Effector CD8-positive, alpha-beta T cell (primary cell): ENCODE results near the gene SNRPA.
"Not testable (repeated sequence)": the region's sequence is repeated elsewhere in the genome, so short reads cannot be mapped to it uniquely, and the experiment has no call there.

ENCODE experiments used
- DNase-seq: peaks from one replicate; lab custom pipeline; 2025; lab: John Stamatoyannopoulos, UW

SNRPA gene

DNA sequence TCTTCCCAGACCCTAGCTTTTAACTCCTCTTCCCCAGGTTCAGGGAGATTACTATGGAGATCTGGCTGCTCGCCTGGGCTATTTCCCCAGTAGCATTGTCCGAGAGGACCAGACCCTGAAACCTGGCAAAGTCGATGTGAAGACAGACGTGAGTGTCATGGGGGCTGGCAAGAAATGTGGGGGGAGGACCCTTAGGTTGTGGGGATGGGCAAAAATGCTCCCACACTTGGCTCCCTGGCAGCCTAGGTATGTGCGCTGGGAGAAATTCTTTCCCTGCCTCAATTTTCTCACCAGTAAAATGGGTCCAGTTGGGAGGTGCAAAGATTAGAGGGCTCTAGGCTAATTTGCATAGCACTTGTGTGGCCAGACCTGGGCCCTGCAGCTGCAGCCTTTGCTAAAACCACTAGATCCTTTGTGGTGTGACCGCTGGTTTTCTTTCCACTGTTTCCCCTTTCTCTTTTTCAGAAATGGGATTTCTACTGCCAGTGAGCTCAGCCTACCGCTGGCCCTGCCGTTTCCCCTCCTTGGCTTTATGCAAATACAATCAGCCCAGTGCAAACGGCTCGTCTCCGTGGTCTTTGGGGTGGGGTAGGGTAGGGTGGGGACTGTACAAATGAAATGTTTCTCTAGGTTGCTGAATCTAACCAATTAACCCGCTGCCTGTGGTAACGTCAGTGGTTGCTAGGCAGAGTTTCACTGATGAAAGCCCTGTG lies 26.1 kb downstream of the SNRPA start:
- peak; percentile 85 for DNase-seq

DNA sequence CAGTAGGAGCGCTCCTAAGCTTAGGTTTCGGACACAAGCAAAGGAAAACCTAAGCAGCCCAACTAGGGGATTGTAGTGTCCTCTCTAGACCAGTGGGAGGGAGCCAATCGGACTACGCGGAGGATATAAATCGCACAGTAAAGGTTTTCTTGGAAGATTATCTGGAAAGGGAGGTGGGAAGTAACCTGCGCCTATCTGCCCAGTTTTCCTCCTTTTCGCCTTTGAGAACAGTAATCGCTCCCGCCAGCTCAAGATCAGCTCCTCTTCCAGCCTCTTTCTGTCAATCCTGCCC lies 26.6 kb downstream of the SNRPA start:
- no peak for DNase-seq

DNA sequence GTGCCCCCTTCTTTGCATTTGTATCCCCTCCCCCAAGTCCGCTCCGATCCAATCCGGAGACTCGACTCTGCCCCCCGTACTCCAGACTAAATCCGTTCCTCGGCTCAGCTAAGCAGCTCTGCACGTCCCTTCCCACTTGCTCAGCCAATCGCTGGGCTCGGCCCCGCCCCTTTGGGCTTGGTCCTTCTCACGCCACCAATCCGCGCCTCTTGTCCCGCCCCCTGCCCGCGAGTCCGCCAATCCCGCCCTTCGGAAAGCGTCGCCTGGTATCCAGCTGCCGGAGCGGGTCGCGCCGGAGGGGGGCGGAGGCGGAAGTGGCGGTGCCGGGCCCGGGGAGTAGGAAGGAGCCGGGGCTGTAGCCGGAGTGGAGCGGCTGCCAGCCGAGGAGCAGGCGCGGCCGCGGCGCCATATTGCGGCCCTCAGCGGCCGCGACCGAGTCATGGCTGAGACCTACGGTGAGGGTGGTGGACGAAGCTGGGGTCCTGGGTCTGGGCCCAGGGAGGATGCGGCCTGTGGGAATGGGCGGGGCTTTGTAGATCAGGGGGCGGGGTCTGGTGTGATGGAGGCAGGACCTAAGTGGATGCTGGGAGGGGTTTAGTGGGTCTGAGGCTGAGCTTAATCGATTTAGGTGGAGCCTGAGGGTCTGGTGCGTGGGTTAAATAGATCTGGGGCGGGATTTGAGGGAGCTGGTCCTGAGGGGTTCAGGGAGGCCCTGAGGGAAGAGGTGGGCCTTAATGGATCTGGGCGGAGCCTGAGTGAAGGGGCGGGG lies 27.1 kb downstream of the SNRPA start, which contains the start of gene RAB4B:
Gene RAB4B (plus strand): TSS at position 311 of the 769 bp plus-strand sequence. CDS start 129 bp downstream, at position 440.
- peak; percentile 99 for DNase-seq

DNA sequence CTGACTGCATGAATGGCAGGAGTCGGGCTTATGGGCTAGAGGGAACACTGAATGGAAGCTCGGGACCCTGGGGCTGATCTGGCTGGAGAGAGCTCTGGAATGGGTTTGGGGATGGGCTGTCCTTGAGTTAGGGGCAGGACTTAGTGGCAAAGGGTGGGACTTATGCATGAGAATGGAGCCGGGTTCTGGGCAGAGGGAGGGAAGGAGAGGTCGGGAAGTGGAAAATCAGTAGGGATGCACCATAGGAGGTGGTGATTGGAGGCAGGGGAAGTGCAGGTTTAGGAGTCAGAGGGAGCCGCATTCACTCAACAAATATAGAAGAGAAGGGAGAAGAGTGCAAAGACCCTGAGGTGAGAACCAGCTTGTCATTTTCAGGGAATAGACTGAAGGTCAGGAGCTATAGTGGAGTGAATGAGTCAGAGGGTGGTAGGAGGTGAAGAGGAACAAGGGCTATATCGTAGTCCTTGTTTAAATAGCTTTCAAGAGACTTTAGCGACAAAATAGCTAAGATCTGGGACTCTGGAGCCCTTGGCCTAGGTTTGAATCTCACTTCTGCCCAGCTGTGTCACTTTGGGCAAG lies 27.8 kb downstream of the SNRPA start:
- DNase-seq: no peak

DNA sequence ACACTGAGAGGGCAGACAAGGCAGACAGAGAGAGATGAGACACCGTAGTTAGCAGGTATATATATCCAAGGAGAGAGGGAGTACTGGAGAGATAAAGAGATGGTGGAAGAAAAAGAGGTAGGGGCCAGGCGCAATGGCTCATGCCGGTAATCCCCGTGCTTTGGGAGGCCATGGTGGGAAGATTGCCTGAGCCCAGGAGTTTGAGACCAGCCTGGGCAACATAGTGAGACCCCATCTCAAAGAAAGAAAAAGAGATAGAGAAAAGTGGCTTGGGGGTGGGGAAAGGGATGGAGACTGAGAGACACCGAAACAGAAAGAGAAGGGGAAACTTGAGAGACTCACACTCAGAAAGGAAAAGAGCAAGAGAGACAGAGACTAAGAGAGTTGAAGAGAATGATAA lies 29.6 kb downstream of the SNRPA start:
- no peak for DNase-seq

DNA sequence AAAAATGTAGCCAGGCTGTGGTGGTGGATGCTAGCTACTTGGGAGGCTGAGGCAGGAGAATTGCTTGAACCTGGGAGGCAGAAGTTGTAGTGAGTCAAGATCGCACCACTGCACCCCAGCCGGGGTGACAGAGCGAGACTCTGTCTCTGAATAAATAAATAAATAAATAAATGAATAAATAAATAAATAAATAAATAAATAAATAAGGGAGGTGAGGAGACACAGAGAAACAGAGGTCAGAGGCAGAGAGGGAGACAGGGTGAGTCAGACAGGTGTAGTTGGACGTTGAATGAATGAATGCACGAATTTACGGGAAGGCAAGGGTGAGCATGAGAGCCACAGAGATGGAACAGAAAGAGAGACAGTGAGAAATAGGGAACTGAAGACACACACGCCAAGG lies 30.1 kb downstream of the SNRPA start:
- no peak for DNase-seq

DNA sequence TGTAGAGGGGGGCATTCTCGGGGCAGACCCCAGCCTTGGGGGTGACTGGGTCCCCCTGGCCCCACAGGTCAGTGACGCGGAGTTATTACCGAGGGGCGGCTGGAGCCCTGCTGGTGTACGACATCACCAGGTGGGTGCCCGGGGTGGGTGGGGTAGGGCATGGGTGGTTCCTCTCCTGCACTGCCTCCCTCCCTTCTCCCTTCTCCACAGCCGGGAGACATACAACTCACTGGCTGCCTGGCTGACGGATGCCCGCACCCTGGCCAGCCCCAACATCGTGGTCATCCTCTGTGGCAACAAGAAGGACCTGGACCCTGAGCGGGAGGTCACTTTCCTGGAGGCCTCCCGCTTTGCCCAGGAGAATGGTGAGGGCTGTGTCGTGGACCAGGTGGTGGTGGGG lies 32.7 kb downstream of the SNRPA start:
- no peak for DNase-seq

DNA sequence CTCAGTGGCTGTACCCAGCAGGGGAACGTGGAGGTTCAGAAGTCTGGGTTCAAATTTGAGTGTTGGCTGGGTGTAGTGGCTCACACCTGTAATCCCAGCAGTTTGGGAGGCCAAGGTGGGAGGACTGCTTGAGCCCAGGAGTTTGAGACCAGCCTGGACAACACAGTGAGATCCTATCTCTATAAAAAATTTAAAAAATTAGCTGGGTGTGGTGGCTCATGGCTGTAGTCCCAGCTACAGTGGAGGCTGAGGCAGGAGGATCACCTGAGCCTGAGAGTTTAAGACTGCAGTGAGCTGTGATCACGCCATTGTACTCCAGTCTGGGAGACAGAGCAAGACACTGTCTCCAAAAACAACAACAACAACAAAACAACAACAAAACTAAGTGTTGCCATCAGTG lies 33.1 kb downstream of the SNRPA start:
- not testable (repeated sequence) for DNase-seq

DNA sequence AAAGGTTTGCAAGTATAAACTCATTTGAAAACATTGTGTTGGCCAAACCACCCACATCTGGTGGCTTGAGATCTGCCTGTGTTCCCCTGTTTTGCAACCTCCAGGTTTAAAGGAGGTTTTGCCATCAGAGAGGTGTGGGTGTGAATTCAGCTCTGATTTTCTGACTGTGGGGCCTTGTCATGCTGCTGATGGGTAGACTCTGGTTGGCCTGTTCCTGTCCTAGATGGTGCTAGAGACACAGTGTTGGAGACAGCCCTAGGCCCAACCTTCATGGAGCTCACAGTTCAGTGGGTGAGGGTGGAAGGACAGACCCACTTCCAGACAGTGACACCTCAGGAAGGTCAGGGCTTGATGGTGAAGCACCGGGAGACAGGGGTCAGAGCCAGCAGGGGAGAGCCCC lies 34.5 kb downstream of the SNRPA start:
- DNase-seq: no peak

DNA sequence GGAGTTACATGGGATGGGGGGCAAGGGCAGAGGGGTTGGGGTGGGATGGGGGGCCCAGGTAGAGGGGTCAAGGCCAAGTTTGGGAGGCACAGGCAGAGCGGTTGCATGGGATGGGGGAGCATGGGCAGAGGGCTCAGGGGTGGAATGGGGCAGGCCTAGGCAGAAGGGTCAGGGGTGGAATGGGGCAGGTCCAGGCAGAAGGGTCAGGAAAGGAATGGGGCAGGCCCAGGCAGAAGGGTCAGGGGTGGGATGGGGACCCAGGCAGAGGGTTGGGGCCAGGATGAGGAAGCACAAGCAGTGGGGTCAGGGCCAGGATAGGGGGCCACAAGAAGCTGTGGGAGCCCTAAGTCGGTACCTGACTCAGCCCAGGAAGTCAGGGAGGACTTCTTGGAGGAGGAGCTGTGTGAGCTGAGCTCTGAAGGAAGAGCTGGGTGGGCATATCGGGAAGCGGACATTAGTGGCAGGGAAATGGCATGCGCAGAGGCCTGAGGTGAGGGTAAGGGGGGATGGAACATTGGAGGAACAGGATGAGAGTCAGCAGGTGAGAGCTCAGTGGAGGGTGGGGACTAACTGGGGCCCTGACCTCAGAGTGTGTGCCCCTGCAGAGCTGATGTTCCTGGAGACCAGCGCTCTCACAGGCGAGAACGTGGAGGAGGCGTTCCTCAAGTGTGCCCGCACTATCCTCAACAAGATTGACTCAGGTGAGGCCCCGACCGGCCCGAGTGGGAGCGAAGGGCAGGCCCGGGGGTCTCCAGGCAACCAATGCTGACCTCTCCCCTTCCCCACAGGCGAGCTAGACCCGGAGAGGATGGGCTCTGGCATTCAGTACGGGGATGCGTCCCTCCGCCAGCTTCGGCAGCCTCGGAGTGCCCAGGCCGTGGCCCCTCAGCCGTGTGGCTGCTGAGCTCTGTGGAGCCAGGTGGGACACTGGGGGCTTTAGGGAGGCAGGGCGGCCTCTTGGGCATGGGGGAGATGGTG lies 35.3 kb downstream of the SNRPA start:
- no peak for DNase-seq

DNA sequence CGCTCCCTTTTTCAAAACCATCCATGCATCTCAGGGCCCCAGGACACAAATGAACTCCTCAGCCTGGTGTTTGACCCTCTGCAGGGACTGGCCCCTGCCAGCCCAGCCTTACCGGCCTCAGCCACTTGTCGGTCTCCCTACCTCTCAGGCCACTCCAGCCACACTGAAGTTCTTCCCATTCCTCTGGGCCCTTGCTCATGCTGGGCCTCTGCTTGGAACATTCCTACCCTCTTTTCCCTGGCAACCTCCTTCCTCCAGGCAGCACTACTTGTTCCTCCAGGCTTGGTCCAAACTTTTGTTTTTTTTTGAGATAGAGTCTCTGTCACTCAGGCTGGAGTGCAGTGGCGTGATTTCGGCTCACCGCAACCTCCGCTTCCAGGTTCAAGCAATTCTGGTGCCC lies 40.3 kb downstream of the SNRPA start:
- no peak for DNase-seq

DNA sequence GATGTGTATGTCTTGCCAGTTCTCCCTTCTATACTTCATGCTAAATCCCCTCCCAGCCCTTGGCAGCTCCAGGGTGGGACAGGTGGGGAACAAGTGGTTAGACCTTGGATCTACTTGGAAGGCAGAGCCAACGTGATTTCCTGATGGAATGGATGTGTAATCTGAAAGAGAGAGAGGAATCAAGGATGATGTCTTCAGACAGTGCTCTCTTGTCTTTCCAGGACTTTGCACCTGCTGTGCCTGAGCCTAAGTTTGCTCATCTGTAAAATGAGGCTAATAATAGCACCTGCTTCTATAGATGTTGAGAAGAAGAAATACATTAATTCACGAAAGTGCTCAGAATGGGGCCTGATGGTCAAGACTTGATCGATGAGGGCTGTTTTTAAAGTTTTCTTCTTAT lies 41.0 kb downstream of the SNRPA start:
- no peak for DNase-seq

DNA sequence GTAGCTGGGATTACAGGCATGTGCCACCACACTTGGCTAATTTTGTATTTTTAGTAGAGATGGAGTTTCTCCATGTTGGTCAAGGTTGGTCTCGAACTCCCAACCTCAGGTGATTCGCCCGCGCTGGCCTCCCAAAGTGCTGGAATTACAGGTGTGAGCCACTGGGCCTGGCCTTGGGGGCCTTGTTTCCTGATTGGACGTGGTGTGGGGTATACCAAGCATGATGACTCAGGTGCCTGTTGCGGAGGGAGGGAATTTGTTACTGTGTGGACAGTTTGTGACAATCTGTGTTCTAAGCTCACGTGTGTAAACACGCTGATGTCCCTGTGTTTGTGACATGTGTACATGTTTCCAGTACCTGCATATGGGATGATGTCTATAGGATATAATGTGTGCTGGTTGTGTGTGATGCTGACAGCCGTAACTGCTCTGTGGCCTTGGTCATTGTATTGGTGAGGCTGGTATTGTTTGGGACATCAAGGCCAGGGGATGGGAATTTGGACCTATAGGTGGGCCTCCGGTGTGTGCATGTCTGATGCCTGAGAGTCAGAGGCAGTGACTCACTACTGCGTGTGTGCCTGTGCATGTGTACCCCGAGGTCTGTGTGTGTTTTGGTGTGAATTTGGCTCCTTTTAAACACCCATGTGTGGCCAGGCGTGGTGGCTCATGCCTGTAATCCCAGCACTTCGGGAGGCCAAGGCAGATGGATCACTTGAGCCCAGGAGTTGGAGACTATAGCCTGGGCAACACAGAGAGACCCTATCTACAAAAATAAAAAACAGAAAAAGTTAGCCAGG lies 46.4 kb downstream of the SNRPA start:
- no peak for DNase-seq

DNA sequence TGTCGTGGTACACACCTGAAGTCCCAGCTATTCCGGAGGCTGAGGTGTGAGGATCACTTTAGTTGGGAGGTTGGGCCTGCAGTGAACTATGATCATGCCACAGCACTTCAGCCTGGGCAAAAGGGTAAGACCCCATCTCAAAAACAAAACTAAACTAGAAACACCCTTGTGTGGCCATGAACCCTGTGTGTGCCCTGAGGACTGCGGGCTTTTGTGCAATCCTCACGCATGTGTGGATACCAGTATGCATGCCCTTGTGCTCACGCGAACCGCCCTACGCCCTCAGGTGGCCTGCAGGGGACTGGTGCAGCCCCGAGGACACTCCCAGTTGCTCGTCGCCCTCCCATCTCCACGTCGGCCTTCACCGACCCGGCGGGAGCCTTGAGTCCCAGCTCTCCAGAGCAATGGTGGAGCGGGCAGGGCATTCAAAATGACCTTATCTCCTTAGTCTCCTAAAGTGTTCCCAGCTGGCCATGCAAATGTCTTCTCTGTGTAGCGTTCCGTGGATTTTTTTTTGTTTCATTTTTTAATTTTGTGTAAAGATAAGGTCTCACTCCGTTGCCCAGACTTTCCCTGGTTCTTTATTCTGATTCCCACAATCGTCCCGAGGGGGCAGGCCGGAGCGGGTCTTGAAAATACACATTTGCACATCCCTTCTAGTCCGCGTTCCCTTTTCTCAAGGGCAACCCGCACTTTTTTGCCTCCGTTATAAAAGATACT lies 47.1 kb downstream of the SNRPA start:
- peak; percentile 54 for DNase-seq

DNA sequence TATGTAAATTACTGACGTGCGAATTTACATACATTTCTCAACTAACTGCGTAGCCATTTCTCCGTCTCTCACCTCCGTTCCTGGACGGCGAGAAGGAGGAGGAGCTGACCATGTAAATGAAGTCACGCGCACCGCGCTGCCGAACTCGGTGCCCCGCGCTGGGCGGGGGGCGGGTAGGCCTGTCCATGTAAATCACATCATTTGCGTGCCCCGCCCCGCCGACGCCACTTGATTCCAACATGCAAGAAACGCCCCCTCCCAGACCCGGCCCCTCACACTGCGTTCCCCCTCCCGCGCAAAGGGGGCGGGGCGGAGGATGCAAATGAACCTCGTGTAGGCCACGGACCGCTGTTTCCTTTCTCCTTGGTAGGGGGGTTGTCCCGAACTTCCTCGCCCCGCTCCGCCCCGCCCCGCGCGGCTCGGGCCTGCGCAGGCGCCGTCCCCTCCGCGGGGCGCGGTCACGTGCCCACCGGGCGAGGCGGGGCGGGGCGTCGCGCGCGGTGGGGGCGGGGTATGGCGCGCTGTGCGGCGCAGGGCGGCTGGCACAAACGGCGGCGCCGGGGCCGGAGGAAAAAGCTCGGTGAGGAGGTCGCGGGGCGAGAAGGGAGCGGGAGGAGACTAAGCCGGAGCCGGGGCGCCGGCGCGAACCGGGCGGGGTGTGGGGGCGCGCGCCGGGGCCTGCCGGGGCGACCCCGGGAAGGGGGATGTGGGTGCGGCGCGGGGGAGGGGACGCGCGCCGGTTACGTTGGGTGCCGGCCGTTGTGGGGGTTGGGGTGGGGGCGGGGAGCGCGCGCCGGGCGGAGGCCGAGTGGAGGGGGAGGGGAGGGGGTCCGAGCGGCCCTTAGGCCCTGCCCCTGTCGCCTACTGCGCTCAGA lies 47.9 kb downstream of the SNRPA start, which contains the start of gene EGLN2:
Gene EGLN2 (plus strand): TSS at position 509 of the 875 bp plus-strand sequence. CDS start 1,382 bp downstream, outside the sequence.
- DNase-seq: peak; percentile 100

DNA sequence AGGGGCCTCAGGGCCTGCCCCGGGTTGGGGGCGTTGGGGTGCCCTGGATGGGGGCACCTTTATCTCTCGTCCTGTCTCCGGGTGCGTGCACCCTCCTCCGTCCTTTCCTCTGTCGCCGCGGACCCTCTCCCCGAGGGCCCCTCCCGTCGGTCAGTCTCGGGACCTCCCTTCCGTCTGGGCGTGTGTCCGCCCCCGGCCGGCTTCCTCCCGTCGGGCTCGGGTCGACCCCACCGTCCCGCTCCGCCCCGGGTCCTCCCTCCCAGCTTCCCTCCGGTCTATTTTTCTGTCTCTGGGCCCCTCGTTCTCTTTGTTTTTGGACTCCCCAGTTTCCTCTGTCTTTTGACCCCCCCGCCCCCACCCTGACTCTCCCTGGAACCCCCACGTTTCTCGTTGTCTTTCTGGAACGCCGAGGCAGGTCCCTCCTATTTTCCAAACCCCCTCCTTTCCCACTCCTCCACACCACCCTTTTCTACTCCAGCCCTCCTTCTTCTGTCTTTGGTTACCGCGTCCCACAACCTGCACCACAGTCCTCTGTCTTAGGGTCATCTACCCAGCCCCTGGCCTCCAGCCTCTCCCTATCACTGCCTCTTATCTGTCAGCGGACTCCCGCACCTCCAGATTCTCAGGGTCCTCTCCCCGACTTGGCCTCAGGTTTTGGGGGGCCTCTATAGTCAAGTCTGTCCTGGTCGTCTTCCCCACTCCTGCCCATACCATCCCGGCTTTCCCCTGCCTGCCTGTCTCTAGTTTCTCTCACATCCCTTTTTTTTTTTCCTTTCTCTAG lies 48.7 kb downstream of the SNRPA start:
- DNase-seq: no peak

DNA sequence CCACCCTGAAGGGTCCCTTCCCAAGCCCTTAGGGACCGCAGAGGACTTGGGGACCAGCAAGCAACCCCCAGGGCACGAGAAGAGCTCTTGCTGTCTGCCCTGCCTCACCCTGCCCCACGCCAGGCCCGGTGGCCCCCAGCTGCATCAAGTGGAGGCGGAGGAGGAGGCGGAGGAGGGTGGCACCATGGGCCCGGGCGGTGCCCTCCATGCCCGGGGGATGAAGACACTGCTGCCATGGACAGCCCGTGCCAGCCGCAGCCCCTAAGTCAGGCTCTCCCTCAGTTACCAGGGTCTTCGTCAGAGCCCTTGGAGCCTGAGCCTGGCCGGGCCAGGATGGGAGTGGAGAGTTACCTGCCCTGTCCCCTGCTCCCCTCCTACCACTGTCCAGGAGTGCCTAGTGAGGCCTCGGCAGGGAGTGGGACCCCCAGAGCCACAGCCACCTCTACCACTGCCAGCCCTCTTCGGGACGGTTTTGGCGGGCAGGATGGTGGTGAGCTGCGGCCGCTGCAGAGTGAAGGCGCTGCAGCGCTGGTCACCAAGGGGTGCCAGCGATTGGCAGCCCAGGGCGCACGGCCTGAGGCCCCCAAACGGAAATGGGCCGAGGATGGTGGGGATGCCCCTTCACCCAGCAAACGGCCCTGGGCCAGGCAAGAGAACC lies 49.5 kb downstream of the SNRPA start:
- no peak for DNase-seq

DNA sequence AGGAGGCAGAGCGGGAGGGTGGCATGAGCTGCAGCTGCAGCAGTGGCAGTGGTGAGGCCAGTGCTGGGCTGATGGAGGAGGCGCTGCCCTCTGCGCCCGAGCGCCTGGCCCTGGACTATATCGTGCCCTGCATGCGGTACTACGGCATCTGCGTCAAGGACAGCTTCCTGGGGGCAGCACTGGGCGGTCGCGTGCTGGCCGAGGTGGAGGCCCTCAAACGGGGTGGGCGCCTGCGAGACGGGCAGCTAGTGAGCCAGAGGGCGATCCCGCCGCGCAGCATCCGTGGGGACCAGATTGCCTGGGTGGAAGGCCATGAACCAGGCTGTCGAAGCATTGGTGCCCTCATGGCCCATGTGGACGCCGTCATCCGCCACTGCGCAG lies 50.0 kb downstream of the SNRPA start:
- no peak for DNase-seq
